Mammary epithelial cell (primary cell): ENCODE data around the gene TMSB4X.

Experiments
- CTCF ChIP-seq, 2 donors: IDR thresholded peaks in 1 of 2; conservative IDR thresholded peaks in 1 of 2; 2 replicates each; pipeline ENCODE4 v1.5.1; 2011 to 2012; ENCODE audit warnings: inconsistent platforms in 2 of 2, low read length in 2 of 2, mild to moderate bottlenecking in 2 of 2, control low read depth in 1 of 2, low read depth in 1 of 2; ENCODE audit not compliant: insufficient read depth in 1 of 2; ENCODE audit errors: extremely low read depth in 1 of 2
- EZH2 ChIP-seq: IDR thresholded peaks from 2 replicates; pipeline ENCODE4 v1.6.1; 2012; ENCODE audit warnings: low read length, inconsistent platforms, borderline replicate concordance

- TF ChIP-seq CTCF (conservative IDR thresholded peaks at IDR 0.05 in 1 of 2, IDR thresholded peaks at IDR 0.05 in 1 of 2; ENCODE audit: extremely low read depth in 1 of 2, insufficient read depth in 1 of 2, low read depth in 1 of 2, low read length in 2 of 2), result no peak
- TF ChIP-seq EZH2, result no peak
These were observed 49.1 kb downstream of the TMSB4X start for GRCh38 chrX:13023979-13024378.
